ENCODE data around the gene CERS4.
"Not testable (repeated sequence)": the region's sequence is repeated elsewhere in the genome, so short reads cannot be mapped to it uniquely, and the experiment has no call there.

CERS4 gene

DNA sequence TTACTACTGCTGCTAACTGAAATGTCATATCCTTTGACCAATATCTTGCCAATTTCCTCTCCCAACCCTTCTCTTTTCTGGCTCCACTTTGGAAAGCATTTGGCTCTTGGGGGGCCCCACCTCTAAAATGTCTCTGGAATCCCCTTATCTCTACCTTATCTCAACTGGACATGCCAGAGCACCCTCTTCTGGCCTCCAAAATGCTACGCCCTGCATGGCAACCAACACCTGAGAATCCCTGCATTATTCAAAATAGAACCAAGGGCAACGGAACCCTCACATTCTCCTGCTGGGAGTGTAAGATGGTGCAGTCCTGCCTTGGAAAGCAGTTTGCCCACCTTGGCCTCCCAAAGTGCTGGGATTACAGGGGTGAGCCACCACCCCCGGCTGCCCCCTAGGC is 35.3 kb downstream of the CERS4 start:
- DNase-seq, result no peak

DNA sequence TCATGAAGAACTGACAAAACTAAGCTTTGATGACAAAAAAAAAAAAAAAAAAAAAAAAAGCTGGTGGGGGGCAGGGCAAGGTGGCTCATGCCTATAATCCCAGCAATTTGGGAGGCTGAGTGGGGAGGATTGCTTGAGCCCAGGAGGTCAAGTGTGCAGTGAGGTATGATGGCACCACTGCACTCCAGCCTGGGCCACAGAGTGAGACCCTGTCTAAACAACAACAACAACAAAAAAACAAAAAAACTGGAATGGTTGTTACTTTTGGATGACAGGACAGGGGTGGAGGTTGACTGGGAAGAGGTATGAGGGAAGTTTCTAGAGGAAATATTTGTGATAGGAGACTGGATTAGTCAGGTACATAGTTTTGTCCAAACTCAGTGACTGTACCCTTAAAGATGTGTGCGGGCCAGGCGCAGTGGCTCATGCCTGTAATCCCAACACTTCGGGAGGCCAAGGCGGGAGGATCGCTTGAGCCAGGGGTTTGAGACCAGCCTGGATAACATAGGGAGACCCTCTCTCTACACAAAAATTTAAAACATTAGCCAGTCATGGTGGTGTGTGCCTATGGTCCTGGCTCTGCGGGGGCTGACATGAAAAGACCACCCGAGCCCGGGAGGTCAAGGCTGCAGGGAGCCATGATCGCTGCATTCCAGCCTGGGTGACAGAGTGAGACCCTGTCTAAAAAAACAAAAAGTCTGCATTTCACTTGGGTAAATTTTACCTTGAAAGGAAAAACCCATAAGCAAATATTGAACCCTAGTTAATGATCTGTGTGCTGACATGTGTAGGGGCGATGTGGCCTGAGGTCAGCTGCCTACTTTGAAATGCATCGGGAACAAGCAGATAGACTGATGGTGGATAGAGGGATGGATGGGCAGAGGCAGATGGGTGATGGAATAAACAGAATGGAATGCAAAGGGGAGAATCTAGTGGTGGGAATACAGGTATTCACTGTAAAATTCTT is 37.0 kb downstream of the CERS4 start:
- no peak for DNase-seq

DNA sequence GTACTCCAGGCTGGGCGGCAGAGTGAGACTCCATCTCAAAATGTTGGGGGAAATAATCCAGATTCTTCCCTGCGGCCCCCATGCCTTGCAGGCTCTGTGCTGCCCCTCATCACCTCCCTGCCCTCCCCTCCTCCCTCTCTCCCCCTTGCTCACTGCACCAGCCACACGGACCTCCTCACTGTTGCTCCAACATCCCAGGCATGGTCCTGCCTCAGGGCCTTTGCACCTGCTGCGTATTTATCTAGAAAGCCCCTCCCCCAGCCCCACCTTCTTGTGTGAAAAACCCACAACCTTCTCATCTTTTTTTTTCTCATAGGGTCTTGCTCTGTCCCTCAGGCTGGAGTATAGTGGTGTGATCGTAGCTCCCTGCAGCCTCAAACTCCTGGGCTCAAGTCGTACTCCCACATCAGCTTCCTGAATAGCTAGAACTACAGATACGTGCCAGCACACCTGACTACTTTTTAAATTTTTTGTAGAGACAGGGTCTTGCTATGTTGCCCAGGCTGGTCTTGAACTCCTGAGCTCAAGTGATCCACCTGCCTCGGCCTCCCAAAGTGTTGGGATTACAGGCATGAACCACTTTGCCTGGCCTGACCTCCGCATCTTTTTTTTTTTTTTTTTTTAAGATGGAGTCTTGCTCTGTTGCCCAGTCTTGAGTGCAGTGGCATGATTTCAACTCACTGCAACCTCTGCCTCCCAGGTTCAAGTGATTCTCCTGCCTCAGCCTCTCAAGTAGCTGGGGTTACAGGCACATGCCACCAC is 38.1 kb downstream of the CERS4 start:
- not testable (repeated sequence) for DNase-seq

DNA sequence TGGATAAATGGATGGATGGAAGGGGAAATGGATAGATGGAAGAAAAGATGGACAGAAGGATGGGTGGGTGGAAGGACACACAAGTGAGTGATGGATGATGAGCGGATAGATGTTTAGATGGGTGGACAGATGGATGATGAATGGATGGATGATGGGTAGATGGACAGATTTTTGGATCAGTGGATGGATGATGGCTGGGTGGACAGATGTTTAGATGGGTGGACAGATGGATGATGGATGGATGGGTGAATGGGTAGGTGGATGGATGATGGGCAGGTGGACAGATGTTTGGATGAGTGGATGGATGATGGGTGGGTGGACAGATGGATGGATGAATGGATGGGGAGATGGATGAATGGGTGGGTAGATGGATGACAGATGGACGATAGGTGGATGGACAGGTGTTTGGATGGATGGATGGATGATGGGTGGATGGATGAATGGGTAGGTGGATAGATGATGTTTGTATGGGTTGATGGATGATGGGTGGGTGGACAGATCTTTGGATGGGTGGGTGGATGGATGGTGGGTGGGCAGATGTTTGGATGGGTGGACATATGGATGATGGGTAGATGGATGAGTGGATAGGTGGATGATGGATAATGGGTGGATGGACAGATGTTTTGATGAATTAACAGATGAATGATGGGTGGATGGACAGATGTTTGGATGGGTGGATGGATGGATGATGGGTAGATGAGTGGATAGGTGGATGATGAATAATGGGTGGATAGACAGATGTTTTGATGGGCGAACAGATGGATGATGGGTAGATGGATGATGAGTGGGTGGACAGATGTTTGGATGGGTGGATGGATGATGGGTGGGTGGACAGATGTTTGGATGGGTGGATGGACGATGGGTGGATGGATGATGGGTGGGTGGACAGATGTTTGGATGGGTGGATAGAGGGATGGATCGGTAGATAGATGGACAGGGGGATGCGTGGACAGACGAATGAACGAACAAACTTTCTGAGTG is 39.5 kb downstream of the CERS4 start:
- no peak for DNase-seq

DNA sequence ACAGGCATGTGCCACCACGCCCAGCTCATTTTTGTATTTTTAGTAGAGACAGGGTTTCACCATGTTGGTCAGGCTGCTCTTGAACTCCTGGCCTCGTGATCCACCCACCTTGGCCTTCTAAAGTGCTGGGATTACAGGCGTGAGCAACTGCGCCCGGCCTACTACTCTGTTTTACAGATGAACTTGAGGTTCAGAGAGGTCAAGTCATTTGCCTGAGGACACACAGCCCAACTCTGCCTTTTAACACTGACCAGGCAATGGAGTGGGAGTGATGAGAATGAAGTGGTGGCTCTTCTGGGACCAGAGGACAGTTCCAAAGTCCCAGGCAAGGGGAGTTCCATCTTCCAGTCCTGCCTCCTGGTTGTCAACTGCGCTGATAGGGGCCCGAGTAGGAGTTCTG is 41.4 kb downstream of the CERS4 start:
- no peak for DNase-seq

DNA sequence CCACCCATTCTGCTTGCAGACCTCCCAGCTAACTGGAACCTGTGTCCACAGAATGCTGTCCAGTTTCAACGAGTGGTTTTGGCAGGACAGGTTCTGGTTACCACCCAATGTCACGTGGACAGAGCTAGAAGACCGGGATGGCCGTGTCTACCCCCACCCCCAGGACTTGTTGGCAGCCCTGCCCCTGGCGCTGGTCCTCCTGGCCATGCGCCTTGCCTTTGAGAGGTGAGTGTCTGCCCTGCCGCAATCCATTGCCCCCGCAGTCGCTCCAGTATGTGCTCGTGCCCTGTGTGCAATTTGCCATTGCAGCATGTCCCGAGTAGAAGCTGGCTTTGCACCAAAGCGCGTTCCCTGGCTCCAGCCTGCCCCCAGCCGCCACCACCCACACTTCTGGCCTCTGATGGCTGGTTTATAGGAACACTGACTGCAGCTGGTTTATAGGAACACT is 41.9 kb downstream of the CERS4 start:
- DNase-seq, result no peak

DNA sequence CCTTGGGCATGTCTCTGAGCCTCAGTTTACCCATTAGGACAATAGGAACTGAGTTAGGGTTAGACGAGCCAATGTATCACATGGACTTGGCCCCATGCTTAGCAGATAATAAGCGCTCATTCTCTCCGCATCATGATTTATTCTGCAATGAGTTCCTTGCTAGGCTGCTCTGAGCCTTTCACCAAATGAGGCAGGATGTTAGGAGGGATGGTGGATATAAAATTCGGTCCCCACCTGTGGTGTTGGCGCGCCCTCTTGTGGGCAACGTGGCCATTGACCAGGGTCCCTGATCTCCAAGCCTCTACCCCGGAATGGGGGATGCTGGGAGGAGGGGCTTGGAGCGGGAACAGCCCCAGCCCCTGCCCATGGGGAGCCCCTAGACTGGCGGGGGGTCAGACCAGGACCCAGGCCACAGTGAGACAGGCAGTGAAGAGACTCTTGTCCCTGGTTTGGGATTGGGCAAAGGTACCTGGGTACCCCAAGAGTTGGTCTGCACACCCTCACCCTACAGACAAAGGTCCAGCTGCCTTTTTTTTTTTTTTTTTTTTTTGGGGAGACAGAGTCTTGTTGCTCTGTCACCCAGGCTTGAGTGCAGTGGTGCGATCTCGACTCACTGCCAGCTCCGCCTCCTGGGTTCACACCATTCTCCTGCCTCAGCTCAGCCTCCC is 43.9 kb downstream of the CERS4 start:
- peak; percentile 56 to 91 for DNase-seq

DNA sequence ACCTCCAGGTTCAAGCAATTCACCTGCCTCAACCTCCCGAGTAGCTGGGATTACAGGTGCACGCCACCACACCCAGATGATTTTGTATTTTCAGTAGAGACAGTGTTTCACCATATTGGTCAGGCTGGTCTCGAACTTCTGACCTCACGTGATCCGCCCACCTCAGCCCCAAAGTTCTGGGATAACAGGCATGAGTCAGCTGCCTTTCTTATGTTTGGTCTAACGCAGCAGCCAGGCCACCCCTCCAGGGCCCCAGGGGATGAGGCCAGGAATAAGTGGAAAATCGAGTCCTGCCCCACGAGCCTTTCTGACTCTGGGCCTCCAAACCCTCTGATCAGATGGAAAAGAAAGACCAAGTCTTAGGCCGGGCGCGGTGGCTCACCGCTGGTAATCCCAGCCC is 44.5 kb downstream of the CERS4 start:
- DNase-seq, result no peak

DNA sequence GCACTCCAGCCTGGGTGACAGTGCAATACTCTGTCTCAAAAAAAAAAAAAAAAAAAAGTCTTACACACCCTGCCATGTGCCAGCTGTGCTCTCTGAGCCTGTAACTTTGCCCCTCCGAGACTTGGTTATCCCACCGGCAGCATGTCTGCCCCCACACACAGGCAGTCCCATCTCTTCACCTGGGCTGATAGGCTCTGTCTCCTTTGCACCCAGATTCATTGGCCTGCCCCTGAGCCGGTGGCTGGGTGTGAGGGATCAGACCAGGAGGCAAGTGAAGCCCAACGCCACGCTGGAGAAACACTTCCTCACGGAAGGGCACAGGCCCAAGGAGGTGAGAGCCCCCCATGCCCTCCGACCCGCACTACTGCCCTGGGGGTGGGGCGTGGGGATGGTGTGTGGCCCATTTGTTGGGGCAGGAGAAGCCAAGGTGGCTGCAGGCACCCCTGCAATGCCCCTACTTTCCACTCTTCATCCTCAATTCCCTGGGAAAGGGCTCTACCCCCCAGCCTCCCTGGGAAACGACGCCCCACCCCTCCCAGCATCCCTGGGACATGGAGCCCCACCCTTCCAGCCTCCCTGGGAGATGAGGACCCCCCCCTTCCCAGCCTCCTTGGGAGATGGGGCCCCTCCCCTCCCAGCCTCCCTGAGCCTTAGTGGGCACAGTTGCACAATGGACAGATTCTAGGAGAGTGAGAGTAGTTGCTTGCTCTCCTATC is 45.3 kb downstream of the CERS4 start:
- DNase-seq, result no peak

DNA sequence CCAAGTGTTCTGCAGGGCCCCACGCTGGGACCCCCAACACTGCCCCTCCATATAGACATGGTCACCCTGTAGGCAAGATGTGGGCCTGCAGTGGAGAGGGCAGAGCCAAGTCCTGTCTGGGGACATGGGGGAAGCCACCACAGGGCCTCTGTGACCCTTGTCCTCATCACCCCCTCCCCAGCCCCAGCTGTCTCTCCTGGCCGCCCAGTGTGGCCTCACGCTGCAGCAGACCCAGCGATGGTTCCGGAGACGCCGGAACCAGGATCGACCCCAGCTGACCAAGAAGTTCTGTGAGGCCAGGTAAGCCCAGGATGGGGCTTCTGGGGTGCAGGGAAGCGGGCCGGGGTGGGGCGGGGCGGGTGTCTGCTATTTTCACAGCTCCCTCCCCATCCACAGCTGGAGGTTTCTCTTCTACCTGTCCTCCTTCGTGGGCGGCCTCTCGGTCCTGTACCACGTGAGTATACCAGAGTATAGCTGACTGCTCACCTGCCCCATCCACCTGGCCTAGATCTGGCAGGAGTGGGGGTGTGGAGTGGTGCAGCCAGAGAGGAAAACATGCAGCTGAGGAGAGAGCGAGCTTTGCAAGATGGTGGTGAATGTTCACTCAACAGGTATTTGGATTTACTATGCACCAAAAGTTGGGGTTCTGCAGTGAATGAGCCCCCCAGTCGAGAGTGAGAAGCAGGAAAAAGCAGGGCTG is 46.4 kb downstream of the CERS4 start:
- DNase-seq, result no peak

DNA sequence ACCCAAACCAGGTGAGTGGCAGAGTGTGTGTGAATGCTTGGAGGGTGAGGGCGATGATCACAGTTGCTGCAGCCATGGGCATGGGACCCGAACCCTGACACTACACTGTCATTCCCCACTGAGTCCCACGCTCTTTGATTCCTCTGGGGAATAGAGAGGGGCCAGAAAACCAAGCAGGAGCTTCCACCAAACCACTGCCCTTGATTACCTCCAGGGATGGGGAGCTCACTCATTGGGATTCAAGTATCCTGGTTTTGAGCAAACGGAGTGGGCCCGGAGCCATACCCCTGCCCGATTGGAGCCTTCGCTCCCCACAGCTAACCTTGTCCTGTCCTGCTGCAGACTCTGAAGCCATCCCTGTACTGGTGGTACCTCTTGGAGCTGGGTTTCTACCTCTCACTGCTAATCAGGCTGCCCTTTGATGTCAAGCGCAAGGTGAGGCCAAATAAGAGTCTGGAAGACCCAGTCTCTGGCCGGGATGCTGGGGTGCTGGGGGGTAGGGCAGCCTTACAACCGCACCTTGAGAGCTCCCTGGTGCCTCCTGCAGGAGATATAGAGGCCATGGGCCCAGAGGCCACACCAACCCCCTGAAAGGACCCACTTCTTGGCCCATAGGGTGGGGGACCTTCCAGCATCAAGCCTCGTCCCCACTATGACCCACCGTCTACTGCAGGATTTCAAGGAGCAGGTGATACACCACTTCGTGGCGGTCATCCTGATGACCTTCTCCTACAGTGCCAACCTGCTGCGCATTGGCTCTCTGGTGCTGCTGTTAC is 47.3 kb downstream of the CERS4 start:
- DNase-seq, result no peak

DNA sequence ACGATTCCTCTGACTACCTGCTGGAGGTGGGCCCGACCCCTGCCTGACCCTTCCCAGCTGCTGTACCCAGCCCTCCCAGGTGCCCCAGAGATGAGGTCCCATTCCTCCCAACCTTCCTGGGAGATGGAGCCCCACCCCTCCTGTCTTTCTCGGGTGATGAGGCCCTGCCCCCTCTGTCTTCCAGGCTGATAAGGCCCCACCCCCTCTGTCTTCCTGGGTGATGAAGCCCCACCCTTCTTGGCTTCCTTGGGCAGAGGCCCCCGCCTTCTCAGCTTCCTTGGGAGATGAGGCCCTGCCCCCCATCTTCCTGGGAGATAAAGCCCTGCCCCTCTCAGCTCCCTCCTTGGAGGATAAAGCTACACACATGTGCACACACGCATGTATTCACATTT is 47.9 kb downstream of the CERS4 start:
- no peak for DNase-seq

DNA sequence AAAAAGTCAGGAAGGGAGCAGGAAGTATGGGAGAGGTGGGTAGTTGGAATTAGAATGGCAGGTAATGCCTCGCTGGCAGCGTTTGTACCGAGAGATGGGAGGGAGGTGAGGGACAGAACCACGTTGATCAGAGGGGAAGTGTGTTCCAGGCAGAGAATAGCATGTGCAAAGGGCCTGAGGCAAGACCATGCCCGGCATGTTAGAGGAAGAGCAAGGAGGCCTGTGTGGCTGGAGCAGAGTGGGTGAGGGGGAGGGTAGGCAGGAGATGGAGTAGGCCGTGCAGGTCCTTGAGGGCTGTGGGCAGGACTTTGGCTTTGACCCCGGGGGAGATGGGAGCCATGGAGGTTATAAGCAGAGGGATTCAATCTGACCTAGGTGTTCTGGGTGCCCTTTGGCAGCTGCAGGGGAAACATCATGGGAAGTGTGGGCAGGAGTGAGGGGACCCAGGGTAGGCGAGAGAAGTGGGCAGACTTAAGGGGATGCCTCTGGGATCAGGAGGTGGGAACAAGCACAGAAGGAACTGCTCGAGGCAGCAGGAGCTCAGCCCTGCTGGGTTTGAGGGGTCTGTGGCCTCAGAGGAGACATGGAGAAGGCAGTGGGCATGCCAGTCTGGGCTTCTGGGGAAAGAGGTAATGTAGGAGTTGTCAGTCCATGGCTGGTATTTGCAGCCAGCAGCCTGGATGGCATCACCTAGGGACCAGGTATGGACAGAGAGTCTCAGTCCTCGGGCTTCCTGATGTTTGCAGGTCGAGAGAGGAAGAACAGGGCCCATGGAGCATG is 50.2 kb downstream of the CERS4 start:
- DNase-seq, result no peak

DNA sequence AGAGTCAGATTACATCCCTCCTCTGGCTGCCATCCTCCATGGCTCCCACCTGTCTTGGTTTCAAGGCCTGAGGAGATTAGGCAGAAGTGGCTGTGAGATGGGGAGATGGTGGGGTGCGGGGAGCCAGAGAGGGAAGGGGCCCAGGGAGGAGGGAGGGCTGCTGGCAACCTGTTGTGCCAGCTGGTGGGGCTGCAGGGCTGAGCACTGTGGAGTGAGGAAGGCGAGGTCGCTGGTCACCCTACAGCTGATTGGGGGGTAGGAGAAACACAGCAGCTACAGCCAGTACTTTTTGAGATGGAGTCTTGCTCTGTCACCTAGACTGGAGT is 50.7 kb downstream of the CERS4 start:
- DNase-seq, result no peak

DNA sequence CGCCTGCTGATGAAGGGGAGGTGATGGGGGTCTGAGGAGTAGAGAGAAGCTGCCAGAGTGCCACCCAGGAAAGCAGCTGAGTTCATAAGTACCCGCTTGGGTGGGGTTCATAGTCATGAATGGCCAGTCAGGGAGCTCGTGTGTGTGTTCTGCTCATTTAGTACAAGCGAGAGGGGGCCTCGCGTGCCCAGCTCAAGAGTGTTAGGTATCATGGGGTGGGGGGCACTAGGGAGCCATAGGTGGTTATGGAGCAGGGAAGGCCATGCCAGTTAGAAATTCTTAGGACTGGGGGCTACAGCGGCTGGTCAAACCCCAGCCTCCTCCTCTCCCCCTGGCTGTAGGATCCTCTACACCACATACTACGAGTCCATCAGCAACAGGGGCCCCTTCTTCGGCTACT is 52.2 kb downstream of the CERS4 start:
- no peak for DNase-seq

DNA sequence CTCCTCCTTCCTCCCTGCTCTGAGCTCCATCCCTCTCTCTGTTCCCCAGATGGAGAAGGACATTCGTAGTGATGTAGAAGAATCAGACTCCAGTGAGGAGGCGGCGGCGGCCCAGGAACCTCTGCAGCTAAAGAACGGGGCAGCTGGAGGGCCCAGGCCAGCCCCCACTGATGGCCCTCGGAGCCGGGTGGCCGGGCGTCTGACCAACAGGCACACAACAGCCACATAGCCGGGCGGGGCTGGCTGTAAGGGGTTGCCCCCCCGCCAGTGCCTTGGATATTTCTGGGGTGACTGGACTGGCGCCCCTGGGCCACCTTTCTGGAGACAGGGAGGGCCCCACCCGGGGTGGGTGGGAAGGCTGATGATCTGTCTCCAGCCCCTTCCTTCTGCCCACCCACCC is 52.7 kb downstream of the CERS4 start:
- DNase-seq, result no peak

DNA sequence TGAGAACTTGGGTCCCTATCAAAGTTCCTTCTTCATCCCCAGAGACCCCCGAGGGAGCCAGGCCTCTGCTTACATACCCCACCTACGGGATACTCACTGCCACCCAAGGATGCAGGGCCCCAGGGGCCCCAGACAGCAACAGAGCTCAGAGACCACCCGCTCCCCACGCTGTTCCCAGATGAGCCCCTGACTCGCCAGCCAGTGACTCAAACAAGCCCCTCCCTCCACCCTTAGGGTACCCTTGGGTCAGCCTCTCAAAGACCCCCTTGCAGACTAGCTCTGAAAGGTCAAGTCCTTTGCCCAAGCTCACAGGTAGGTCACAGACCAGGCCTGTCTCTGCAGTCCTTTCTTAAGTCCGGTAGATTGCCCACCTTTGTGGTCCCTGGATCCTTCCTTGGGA is 53.3 kb downstream of the CERS4 start:
- no peak for DNase-seq

DNA sequence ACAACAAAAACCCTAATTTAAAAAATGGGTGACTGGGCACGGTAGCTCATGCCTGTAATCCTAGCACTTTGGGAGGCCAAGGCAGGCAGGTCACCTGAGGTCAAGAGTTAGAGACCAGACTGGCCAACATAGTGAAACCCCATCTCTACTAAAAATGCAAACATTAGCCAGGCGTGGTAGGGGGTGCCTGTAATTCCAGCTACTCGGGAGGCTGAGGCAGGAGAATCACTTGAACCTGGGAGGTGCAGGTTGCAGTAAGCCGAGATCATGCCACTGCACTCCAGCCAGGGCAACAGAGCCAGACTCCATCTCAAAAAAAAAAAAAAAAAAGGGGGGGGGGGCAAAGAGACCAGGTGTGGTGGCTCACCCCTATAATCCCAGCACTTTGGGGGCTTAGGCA is 55.1 kb downstream of the CERS4 start:
- DNase-seq, result not testable (repeated sequence)

DNA sequence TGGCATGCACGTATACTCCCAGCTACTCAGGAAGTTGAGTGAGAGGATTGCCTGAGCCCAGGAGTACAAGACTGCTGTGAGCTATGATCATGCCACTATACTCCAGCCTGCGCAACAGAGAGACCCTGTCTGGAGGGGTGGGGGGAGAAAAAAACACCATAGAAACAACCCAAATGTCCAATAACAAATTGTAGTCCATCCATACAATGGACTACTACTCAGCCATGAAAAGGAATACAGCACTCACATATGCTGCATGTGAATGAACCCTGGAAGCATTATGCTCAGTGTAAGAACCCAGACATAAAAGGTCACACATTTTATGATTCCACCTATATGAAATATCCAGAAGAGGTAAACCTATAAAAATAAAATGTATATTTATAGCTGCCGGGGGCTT is 56.7 kb downstream of the CERS4 start:
- no peak for DNase-seq

Measured in inflammatory macrophage treated with lipopolysaccharide for 1 hour (primary cell).